IPS-18c (cell line): ENCODE data around the gene IL20.

Source experiments
- H3K4me3 ChIP-seq: 2 replicates; pipeline ENCODE4 v1.7.0; 2013; ENCODE audit warnings: low read depth, mild to moderate bottlenecking, low read length, moderate library complexity; ENCODE audit not compliant: insufficient read depth
- H3K9me3 ChIP-seq: one replicate; pipeline ENCODE4 v1.6.1; 2013; ENCODE audit warnings: mild to moderate bottlenecking, low read length, moderate library complexity; ENCODE audit not compliant: control insufficient read depth, insufficient read depth

IL20 gene, protein sequence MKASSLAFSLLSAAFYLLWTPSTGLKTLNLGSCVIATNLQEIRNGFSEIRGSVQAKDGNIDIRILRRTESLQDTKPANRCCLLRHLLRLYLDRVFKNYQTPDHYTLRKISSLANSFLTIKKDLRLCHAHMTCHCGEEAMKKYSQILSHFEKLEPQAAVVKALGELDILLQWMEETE

DNA sequence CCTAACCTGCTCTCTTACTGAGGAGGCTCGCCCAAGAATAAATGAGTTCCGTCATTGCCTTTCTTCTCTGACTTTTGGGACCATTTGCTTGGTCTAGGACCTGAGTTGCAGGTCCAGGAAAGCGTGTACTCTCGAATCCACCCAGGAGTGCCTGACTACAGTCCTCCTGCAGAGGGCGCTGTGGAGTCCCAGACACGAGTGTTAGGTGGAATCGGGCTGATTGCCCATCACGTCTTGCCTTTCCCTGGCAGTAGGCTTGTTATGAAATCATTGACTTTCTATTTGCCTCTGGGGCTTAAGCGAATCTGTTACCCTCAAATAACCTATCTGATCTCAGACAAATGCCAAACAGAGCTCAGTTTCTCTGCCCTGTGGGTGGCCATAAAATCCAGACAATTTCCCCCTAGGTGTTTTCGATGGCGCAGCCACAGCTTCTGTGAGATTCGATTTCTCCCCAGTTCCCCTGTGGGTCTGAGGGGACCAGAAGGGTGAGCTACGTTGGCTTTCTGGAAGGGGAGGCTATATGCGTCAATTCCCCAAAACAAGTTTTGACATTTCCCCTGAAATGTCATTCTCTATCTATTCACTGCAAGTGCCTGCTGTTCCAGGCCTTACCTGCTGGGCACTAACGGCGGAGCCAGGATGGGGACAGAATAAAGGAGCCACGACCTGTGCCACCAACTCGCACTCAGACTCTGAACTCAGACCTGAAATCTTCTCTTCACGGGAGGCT lies at the start of gene IL20:
Gene IL20, plus strand, starts transcription at position 685 of the 733 bp plus-strand sequence. CDS start 230 bp downstream, outside the sequence.
- no peak within 1 kb of the TSS for H3K4me3 ChIP-seq
- no peaks in the 10 kb centered on the region for H3K9me3 ChIP-seq

DNA sequence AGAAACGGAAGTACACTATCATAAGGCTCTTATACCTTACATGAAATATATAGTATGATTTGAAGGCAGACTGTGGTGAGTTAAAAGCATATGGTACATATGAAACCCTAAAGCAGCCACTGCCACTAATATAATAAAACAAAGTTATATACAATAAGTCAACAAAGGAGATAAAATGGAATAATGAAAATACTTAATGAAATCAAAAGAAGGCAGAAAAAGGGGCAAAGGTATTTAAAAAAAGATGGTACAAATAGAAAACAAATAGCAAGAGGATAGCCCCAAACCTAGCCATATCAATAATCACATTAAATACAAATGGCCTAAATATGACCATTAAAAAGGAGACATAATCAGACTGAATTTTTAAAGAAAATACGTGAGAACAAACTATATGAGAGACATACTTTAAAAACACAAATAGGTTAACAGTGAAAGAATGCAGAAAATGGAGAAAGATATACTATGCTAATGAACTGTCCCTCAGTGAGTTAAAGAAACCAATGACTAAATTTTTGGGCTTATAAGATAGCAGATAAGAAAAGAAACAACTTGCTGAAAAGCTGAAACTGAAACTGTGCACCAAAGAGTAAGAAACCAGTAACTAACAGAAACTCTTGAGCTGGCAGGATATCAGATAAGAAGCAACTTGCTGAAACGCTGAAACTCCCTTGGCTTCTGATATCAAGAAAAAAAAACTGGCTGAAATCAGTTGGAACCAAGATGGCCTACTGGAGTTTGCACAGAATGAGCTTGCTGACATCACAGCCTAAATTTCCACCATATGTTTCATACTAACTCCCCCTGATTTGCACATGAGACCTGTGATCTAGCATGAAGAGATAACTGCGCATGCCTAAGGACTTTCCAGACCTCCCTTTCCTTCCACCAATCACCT lies 48.8 kb upstream of the IL20 start:
- no peak overlapping the region for H3K4me3 ChIP-seq

DNA sequence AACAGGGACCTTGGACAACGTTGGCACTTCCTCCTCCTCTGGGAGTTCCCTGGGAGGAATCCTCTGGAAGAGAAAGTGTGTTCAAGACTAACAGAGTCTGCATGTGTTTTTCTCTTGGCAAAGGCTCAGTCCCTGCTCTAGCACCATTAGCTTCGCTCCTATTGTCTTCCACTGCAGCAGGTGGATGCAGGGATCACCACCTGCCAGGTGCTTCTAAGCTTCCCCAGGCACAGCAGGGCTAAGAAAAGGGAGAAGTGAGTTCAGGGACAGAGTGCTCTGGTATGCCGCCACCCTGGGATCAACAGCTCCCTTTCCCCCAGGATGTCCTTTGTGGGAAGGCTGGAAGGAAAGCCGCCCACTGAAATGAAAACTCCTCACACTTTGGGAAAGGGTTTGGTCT lies 43.9 kb upstream of the IL20 start:
- Histone ChIP-seq H3K4me3 (no peak overlapping the region), H3K9me3 (no peaks in the 10 kb centered on the region)

More for the DNA sequence above, 48.8 kb upstream of the IL20 start:
- H3K9me3 ChIP-seq: no peaks in the 10 kb centered on the region

DNA sequence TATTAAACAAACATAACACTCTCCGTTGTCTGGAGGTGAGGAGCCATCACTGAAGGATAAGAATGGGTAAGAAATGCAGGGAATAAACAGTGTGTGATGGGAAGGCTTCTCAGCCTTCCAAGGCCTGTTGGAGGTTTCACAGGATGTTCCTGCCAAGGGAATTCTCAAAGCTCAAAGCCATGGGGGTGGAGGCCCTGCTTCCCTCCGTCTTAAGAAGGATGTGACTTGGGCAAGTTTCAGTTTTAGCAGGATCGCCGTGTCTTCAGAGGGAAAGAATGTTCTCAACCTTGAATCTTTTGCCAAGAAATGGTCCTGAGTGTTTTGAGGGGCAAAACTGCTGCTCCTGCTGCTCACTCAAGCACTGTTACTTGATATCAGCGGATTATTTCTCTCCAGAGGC lies 41.7 kb upstream of the IL20 start:
- no peaks in the 10 kb centered on the region for H3K9me3 ChIP-seq
- no peak overlapping the region for H3K4me3 ChIP-seq

DNA sequence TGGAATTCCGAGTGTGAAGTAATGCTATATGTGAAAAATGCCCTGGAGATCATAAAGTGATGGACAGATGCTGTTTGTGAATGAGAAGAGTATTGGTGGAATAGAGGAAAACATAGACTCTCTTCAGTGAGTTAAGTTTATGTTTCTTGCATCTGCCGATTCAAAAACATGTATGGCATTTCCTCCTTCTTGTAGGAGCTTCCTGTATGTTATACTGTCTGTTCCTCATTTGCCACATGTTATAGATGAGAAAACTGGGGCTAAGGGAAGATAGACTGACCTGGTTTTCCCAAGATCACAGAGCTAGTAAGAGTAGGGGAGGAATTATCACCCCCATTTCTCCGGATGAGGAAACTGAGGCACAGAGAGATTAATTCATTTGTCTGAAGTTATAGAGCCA lies 41.1 kb upstream of the IL20 start:
- Histone ChIP-seq H3K9me3 (no peaks in the 10 kb centered on the region), H3K4me3 (no peak overlapping the region)

DNA sequence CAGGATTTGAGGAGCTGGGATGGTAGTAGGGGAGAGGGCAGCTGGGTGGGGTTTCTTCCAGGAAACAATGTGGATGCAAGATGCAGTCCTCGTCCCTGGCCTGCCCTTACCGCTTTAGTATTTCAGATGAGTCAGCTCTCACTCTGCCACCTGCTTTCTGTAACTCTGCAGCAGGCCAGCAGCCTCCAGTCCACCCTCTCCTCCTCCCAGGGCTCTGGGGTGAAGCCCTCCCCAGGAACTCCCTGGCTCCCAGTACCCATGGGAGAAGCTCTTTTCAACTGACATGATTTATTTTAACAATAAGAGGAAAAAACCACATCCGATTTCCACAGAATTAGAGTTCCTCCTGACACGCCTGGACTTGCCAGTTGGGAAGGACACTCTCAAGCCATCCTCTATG lies 39.0 kb upstream of the IL20 start:
- Histone ChIP-seq H3K9me3 (no peaks in the 10 kb centered on the region), H3K4me3 (no peak overlapping the region)

DNA sequence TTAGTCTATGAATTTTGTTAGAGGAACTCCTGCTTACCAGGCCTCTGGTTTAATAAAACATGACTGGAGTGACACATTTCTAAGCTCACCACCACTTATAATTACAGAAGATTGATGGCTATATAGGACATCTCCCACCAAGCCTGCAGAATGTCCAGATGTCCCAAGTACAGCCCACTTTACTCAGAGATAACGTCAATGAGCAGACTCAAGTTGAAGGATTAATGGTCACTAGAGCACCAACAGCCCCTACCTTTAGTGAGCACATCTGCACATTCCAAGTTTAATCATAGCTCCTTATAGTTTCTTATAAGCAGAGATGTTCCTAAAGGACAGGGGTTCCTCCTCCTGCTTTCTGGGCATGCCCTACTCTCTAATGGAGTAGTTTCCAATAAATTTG lies 37.4 kb upstream of the IL20 start:
- Histone ChIP-seq H3K4me3 (no peak overlapping the region), H3K9me3 (no peaks in the 10 kb centered on the region)

DNA sequence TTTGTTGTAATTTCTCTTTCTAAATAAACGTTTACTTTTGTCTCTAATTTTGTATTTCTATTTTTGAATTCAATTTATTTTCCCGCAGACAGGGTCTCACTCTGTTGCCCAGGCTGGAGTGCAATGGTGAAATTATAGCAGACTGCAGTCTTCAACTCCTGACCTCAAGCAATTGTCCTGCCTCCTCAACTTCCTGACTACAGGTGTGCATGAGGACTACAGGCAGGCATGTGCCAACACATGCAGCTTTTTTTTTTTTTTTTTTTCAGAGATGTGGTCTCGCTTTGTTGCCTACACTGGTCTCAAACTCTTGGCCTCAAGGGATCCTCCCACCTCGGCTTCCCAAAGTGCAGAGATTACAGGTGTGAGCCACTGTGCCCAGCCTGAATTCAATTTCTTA lies 36.7 kb upstream of the IL20 start:
- Histone ChIP-seq H3K9me3 (no peaks in the 10 kb centered on the region), H3K4me3 (no peak overlapping the region)

DNA sequence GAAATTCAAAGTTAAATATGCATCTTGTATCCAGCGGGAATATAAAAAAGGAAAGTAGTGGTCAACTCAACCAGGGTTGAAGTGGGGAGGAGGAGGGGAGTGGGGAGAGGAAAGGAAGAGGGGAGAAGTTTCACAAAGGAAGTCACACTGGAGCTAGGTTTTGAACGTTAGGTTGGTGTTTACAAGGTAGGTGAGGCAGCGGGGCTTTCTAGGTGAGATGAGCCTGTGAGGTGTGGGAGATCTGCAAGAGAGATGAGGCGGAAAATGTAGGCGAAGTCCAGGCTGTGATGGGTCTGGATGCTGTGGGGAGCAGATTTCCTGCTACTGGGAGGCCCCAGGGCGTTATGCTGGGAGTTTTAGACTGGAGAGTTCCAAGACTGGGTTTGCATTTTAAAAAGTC lies 36.1 kb upstream of the IL20 start:
- no peaks in the 10 kb centered on the region for H3K9me3 ChIP-seq
- no peak overlapping the region for H3K4me3 ChIP-seq

DNA sequence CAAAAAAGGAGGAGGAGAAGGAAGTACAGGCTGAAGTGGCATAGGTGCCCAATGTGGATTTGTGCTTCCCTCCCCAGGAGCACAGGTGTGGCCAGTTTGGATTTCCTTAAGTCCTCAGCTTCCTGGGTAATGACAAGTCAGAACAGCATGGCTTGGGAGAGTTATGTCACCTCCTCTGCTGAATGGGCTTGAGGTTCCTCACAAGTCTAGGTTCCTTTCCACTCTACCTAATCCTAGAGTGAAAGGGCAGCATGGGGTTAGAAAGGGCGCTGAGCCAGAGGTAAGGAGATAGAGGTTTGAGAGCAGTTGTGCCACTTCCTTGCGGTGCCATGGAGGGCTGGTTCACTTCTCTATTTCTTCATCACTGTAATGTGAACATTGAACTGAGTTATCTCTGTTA lies 35.5 kb upstream of the IL20 start:
- Histone ChIP-seq H3K4me3 (no peak overlapping the region), H3K9me3 (no peaks in the 10 kb centered on the region)

DNA sequence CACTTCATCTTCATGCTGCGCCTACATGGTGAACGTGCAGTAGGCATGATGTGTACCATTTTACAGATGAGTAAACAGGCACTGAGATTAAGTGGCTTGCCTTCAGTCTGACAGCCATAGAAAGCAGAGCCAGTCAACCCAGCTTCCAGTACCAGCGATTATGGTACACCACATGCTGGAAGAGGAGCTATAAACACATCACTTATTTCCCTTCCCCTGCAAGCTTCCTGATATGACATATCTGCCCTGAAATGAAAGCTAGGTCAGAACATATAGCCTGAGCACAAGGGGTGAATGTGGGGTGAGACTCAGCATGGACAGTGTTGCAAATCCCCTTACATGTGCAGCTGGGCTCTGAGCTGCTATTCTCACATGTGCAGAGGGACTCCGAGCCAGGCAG lies 33.8 kb upstream of the IL20 start:
- H3K9me3 ChIP-seq: no peaks in the 10 kb centered on the region
- H3K4me3 ChIP-seq: no peak overlapping the region

DNA sequence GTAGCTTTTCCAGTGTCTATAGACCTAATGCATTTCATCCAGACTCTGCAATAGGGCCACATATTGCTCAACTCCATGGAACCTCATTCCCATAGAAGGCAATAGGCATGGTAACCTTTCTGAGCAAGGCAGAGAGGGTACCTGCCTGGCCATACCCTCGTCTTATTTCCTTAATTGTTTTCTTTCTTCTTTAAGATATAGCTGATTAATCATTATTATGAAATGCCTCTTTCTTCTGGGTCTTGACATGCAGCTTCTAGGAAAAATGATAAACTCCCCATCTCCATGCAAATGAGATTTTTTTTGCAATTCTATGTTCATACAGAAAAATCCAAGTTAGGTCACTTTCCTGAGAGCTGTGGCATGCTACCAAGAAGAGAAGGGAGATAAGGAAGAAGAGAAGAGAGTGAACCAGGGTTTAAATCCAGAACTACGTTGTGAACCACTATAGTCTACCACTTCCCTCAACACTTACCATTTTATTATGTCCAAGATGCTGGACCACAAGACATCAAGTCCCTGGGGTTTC lies 33.0 kb upstream of the IL20 start:
- Histone ChIP-seq H3K4me3 (no peak overlapping the region), H3K9me3 (no peaks in the 10 kb centered on the region)

DNA sequence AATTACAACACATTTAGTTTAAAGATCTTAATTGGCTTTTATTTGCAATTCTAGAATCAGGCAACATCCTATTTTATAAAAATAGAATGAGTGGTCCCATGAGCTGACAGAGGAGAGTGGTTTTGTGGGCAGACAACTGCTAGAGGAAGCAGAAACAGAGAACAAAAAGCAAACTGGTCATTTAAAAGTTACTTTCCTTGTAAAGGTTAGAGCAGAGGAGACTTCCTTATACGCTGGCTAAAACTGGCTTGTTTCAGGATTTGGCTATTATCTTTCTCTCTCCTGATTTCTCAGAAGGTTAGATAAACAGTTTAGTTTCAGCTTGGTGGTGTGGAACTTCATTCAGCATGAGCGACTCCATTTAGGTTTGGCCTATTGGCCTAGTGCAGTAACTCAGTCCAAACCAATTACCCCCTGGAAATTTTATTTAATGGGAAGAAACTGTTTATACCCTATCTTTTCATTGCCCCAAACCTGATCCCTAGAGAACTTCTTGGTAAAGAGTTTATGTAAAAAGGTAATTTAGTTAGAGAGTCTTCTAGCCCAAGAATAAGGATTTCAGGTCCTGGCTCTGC lies 32.2 kb upstream of the IL20 start:
- Histone ChIP-seq H3K4me3 (no peak overlapping the region), H3K9me3 (no peaks in the 10 kb centered on the region)

DNA sequence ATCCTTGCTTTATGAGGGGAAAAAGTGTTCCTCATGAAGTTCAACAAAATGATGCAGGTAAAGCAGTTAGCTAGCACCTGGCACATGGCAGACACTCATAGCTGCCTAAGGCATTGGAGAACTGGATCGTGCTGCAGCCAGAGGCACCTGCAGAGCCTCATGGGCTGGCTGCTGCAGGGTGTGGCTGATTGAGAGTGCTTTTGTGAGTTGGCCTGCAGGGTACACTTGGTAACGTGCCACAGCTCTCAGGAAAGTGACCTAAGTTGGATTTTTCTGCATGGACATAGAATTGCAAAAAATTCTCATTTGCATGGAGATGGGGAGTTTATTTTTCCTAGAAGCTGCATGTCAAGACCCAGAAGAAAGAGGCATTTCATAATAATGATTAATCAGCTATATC lies 31.6 kb upstream of the IL20 start:
- no peaks in the 10 kb centered on the region for H3K9me3 ChIP-seq
- no peak overlapping the region for H3K4me3 ChIP-seq

DNA sequence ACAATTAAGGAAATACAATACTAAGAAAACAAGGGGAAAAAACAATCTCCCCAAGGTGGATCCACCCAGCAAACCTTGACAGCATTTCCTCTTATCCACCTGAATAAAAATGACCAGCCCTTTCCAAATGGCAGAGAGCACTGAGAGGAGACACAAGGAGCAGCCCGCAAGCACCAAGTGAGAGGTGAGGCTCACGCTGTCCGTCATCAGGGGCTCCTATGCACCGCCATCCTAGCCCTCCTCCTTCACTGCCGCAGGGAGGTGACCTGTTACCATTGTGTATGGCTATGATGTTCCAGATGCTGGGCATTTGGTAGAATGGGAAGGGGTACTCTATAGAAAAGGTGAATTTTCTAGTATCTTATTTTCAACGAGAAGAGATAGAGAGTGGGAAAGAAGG lies 31.2 kb upstream of the IL20 start:
- H3K9me3 ChIP-seq: no peaks in the 10 kb centered on the region
- no peak overlapping the region for H3K4me3 ChIP-seq

DNA sequence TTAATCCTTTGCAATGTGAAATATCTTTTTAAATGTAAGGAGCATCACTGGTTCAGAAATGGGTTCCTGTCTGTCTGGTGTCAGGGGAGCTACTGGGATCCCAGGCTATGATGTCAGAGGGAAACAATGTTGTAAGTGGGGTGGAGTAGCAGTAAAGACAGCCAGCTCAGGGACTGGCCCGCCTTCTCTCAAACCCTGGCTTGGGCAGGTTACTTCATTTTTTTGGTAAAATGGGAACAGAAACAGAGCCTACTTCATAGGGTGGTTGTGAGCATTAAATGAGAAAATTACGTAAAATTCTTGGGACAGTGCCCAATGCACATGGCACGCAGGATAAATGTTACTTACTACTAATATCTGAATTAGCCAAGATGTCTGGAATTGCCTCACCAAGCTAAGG lies 30.7 kb upstream of the IL20 start:
- no peak overlapping the region for H3K4me3 ChIP-seq
- no peaks in the 10 kb centered on the region for H3K9me3 ChIP-seq

DNA sequence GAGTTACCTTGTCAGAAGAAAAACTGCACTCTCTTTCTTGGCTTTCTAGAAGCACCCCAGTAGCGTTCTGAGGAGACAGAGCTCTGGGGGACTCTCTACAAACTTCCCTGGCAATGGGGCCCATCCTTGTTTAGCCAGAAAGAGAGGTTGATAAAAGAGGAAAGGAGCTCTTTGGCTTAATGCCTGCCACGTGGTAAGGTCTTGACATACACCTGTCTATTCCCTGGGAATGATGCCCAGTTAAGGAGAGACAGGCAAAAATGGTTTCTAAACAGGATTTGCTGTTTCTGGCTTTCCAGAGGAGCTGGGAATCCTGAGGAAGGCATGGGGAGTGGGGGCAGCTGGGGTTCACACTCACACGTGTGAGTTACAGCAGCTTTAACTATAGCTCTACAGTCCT lies 30.2 kb upstream of the IL20 start:
- Histone ChIP-seq H3K9me3 (no peaks in the 10 kb centered on the region), H3K4me3 (no peak overlapping the region)
